Anterior cingulate cortex (tissue), 58 donors: ENCODE results near the gene ATIC.

Experiments
- DNase-seq, 58 donors: peaks; one replicate each; lab custom pipeline; 2025; lab: John Stamatoyannopoulos, UW

Gene ATIC

GRCh38 chr2:215371915-215372897, 60.3 kb downstream of the ATIC start:
- DNase-seq = no peak

- DNase-seq = no peak
Observed at GRCh38 chr2:215372968-215373649, 61.2 kb downstream of the ATIC start.

GRCh38 chr2:215374002-215374401, 62.1 kb downstream of the ATIC start:
- DNase-seq = no peak

GRCh38 chr2:215374642-215375466, 63.0 kb downstream of the ATIC start:
- DNase-seq = no peak

- no peak for DNase-seq
Observed at GRCh38 chr2:215375467-215375830, 63.6 kb downstream of the ATIC start.

GRCh38 chr2:215376103-215376780, 64.4 kb downstream of the ATIC start:
- DNase-seq = no peak

- DNase-seq = no peak
Observed at GRCh38 chr2:215377283-215377682, 65.4 kb downstream of the ATIC start.

- no peak for DNase-seq
Observed at GRCh38 chr2:215378045-215378444, 66.2 kb downstream of the ATIC start.

- no peak for DNase-seq
Observed at GRCh38 chr2:215379039-215379438, 67.2 kb downstream of the ATIC start.

- no peak for DNase-seq
Observed at GRCh38 chr2:215379948-215380347, 68.1 kb downstream of the ATIC start.

GRCh38 chr2:215380699-215381098, 68.8 kb downstream of the ATIC start:
- no peak for DNase-seq

GRCh38 chr2:215382011-215382410, 70.2 kb downstream of the ATIC start:
- no peak for DNase-seq

- DNase-seq = no peak
Observed at GRCh38 chr2:215382480-215382879, 70.6 kb downstream of the ATIC start.

GRCh38 chr2:215383652-215384279, 71.9 kb downstream of the ATIC start:
- no peak for DNase-seq

- no peak for DNase-seq
Observed at GRCh38 chr2:215384710-215385109, 72.9 kb downstream of the ATIC start.

- no peak for DNase-seq
Observed at GRCh38 chr2:215386566-215386965, 74.7 kb downstream of the ATIC start.

GRCh38 chr2:215388002-215388728, 76.3 kb downstream of the ATIC start:
- no peak for DNase-seq

GRCh38 chr2:215390550-215390913, 78.7 kb downstream of the ATIC start:
- no peak for DNase-seq

GRCh38 chr2:215391531-215391930, 79.7 kb downstream of the ATIC start:
- no peak for DNase-seq
